HG02852 (cell line): ENCODE measurements around the gene ZNHIT2.

Source experiments
- ATAC-seq: cut with Tn5 transposase; IDR thresholded peaks from one replicate; pipeline ENCODE4 v1.9.1; 2021; ENCODE audit warnings: mild to moderate bottlenecking, moderate library complexity; ENCODE audit not compliant: unreplicated experiment

Gene ZNHIT2

GRCh38 chr11:65107078-65107477 is 10.4 kb downstream of the ZNHIT2 start:
- ATAC-seq = no peak

GRCh38 chr11:65104628-65105027 is 12.9 kb downstream of the ZNHIT2 start:
- no peak for ATAC-seq

DNA sequence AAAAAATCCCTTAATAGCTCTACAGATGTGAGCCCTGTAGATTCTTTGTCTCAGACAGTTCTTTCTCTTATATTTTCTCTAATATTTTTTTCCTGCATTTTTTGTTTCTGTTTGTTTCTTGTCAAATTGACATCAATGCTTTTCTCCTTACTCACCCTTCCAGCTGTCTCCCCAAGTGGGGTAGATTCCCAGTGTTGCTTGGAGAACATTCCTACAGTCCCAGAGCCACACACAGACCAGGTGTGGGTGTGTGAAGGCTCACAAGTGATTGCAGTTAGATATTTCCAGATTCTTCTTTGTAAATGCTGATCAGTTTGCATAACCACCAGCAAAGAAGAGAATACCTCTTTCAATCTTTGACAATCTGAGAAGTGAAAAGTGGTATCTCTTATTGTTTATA is 14.0 kb downstream of the ZNHIT2 start:
- no peak for ATAC-seq

DNA sequence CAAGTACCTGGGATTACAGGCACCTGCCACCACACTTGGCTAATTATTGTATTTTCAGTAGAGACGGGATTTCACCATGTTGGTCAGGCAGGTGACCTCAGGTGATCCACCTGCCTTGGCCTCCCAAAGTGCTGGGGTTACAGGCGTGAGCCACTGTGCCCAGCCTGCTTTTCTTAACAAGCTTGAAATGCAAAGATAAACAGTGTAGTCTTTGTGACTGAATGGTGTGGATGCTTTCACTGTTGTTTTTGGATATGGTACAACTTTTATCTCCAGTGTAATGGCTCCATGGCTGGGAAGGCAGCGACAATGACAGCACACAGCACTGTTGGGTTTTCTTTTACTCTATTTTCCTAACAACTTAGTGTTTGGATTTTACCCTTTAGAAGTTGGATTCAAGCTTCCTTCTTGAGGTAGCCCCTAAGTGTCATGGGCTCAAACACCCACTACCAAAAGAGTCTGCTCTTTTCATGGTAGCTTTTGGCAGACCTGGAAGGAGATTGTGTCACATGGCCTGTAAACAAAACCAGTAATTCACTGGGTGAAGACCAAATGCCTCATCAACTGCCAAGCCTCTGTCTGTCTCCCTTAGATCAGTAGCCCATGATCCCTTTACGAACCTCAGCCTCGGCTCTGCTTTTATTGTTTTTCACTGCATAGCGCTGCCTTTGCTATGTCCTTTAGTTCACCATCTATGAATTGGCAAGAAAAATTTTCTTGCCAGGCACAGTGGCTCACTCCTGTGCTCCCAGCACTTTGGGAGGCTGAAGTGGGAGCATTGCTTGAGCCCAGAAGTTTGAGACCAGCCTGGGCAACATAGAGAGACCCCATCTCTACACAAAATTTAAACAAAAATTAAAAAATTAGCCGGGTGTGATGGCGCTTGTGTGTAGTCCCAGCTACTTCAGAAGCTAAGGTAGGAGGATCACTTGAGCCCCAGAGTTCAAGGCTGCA is 15.1 kb downstream of the ZNHIT2 start:
- no peak for ATAC-seq

DNA sequence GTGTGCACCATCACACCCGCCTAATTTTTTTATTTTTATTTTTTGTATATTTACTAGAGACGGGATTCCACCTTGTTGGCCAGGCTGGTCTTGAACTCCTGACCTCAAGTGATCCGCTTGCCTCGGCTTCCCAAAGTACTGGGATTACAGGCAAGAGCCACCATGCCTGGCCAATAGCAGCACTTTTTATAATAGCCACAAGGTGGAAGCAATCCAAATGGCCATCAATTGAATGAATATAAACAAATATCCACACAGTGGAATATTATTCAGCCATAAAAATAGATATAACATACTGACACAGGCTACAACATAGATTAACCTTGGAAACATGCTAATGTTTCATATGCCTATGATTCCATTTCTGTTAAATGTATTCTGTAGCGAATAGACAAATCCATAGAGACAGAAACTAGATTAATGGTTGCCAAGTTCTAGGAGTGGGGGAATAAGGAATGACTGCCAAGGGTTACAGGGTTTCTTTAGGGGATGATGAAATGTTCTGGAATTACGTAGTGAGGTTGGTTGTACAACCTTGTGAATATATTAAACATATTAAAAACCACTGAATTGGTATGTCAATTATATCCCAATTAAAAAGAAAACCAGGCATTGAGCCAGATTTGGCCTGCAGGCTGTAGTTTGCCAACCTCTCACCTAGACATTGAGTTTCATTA is 16.7 kb downstream of the ZNHIT2 start:
- no peak for ATAC-seq

- no peak for ATAC-seq
These were observed 20.6 kb downstream of the ZNHIT2 start for GRCh38 chr11:65096926-65097325.

GRCh38 chr11:65095974-65096806 is 21.3 kb downstream of the ZNHIT2 start, which contains the start of gene VPS51:
TSS of gene VPS51 (plus strand) at chr11:65096214. CDS start at chr11:65096251, 37 bp downstream.
- peak; percentile 76 for ATAC-seq

GRCh38 chr11:65095427-65095826 is 22.1 kb downstream of the ZNHIT2 start:
- no peak for ATAC-seq

GRCh38 chr11:65090628-65091027 is 26.9 kb downstream of the ZNHIT2 start:
- ATAC-seq = no peak

DNA sequence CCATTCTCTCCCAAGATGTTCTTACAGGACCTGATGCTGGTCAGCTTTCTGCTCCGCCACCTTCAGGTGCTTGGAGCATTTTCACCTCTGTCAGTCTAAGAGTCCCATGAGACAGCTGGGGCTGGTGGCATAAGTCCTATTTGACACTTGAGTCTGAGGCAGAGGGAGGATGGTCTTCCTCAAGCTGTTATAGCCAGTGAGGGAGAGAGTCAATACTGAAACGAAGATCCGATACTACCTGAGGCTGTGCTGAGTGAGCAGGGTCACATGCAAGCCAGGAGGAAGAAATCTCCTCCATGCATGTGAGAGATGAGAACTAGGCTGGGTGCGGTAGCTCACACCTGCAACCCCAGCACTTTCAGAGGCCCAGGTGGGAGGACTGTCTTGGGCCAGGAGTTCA is 27.9 kb downstream of the ZNHIT2 start:
- no peak for ATAC-seq

- ATAC-seq = no peak
These were observed 29.7 kb downstream of the ZNHIT2 start for GRCh38 chr11:65087827-65088226.

GRCh38 chr11:65087216-65087615 is 30.3 kb downstream of the ZNHIT2 start:
- ATAC-seq = no peak

DNA sequence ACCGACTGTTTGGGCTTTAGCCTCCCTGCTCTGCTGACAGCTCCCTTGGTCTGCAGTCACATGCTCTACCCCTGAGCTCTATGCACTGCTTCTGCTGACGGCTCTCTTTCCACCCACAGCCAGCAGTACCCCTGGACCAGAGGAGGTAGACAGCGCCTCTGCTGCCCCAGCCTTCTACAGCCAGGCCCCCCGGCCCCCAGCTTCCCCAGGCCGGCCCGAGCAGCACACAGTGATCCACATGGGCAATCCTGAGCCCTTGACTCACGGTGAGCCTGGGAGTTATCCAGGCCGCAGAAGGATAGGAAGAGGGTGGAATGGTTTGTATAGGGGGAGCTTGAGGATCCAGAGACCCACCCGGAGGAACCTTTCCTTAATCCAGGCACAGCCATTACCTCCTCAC is 30.7 kb downstream of the ZNHIT2 start:
- ATAC-seq = no peak

GRCh38 chr11:65085446-65085845 is 32.1 kb downstream of the ZNHIT2 start:
- no peak for ATAC-seq

DNA sequence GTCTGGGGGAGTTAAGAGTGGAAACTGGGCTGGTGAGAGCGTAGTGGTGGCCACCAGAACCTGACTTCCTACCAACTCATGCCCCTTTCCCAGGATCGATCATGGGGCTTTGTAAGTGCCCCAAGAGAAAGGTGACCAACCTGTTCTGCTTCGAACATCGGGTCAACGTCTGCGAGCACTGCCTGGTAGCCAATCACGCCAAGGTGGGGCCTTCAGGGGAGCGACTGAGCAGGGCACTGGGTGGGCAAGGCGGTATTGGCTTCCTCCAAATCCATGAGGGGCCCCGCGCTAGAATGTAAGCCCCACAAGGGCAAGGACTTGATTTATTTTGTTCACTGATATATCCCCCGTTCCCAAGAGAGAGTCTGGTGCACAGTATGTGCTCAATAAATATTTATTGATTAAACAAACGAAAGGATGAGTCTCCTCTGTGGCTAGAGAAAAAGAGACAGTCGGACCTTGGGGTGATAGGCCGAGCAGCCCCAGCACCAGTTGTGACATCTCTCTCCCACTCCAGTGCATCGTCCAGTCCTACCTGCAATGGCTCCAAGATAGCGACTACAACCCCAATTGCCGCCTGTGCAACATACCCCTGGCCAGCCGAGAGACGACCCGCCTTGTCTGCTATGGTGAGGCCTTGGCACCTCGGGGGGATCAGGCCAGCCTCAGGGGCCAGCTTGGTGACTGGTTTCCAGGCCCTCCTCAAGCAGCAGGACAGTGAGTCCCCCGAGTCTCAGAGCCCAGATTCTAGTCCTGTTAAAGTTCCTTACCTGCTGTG is 32.7 kb downstream of the ZNHIT2 start:
- no peak for ATAC-seq

GRCh38 chr11:65083834-65084597 is 33.5 kb downstream of the ZNHIT2 start, which contains the start of the genes CDCA5 and ZFPL1:
TSS of gene CDCA5 (minus strand) at chr11:65084040. CDS start at chr11:65083978, 62 bp downstream.
TSS of gene ZFPL1 (plus strand) at chr11:65084222. CDS start at chr11:65084699, 477 bp downstream.
- peak; percentile 68 for ATAC-seq

DNA sequence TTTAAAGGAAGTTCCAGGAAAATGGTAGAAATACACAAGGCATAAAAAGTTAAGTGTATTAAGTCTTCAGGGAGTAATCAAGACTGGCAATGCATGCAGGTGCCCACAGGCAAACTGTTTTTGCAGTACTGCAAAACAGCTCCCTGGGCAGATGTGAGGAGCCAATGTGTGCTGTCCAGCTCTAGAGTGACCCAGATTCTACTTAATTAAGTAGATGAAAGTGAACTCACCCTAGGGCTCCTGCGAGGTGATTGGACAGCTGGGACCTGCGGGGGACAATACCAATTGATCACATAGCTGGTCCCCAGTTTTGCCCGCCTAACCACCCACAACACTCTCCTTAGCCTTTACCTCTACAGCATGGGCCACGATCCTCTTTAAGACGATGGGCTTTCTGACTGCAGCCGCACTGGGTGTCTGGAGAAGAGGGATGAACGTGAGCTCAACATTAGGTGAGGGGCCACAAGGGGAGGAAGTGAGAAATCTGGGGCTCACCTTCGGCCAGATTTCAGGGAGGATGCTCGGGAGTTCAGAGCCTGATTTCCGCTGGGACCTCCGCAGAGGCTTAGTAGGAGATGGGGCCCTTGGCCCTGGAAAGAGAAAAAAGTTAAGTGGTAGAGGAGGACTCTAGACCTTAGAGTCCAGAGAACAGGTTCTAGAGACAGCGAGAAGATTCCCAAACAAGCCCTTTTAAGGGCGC is 34.2 kb downstream of the ZNHIT2 start:
- ATAC-seq = peak; percentile 16

- ATAC-seq = no peak
These were observed 38.6 kb downstream of the ZNHIT2 start for GRCh38 chr11:65078786-65079342.
